GM12873 (cell line): ENCODE measurements around the gene TAF5L.

Experiments used
- TF ChIP-seq, protein P1 (sequence below): IDR thresholded peaks from 2 replicates; pipeline ENCODE4 v1.5.1; 2012; ENCODE audit warnings: low read depth, mild to moderate bottlenecking, moderate library complexity, low read length, control low read depth; ENCODE audit not compliant: insufficient read depth; ENCODE audit errors: missing control alignments

TAF5L gene

DNA sequence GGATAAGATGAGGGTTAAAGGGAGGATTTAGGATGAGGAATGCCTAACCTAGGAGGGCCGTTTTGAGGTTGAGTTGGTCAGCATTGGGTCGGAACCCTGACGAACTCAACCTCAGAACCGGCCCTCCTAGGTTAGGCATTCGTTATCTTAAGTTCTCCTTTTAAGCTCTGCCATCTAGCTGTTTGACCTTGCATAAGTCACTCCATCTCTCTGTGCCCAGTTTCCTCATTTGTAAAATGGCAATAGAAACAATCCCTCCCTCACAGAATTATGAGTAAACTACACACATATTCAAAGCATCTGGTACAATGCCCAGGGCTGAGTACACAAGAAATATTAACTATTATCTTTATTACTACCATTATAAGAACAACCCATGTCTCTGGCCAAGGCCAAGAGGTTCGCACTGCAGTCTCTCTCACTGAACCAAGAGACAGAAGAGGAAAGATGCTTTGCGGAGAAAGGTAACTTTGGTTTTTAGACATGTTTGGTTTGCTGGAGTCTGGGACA is 72.2 kb downstream of the TAF5L start:
- TF ChIP-seq, protein P1, sequence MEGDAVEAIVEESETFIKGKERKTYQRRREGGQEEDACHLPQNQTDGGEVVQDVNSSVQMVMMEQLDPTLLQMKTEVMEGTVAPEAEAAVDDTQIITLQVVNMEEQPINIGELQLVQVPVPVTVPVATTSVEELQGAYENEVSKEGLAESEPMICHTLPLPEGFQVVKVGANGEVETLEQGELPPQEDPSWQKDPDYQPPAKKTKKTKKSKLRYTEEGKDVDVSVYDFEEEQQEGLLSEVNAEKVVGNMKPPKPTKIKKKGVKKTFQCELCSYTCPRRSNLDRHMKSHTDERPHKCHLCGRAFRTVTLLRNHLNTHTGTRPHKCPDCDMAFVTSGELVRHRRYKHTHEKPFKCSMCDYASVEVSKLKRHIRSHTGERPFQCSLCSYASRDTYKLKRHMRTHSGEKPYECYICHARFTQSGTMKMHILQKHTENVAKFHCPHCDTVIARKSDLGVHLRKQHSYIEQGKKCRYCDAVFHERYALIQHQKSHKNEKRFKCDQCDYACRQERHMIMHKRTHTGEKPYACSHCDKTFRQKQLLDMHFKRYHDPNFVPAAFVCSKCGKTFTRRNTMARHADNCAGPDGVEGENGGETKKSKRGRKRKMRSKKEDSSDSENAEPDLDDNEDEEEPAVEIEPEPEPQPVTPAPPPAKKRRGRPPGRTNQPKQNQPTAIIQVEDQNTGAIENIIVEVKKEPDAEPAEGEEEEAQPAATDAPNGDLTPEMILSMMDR: no peak

DNA sequence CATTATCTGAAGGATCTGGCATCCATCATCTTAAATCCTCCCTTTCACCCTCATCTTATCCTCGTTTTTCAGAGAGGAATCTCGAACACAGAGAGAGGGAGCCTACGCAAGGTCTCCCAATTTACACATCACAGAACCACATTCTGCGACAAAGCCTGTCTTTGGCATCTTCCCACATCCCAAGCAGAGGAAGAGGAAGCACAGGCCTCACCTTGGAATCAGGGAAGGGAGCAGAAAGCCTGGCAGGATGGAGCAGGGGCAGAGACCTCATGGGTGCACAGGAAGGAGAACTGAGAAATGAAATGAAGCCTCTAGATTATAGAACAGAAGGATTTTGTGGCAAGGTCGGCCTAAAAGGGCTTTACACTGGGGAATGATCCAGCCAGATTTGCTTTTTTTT is 73.2 kb downstream of the TAF5L start:
- TF ChIP-seq, protein P1: no peak

DNA sequence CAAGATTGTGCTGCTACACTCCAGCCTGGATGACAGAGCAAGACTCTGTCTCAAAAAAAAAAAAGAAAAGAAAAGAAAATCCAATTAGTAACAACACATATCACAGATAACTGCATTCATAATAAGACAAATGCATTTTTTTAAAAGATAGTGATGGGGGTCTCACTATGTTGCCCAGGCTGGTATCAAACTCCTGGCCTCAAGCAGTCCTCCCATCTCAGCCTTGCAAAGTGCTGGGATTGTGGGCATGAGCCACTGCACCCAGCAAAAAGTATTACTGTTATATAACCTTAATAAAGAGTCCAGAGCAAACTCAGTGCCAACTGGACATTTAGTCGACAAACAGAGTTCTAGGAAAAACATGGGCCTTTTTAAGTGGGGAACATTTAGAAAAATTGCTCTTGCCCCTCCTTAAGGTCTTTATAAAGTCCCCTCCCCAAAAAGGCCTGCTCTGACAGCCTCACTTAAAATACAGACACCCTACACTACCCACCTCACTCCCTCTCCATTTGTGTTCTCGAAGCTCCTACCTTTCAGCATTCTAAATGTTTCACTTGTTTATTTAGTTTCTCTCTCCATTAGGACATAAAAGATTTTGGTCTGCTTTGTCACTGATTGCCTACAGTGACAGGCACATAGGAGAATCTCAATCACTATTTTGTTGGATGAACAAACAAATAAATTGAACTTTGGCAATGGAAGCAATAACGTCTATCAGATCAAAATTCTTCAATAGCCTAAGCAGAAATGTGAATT is 74.9 kb downstream of the TAF5L start:
- TF ChIP-seq, protein P1: no peak

DNA sequence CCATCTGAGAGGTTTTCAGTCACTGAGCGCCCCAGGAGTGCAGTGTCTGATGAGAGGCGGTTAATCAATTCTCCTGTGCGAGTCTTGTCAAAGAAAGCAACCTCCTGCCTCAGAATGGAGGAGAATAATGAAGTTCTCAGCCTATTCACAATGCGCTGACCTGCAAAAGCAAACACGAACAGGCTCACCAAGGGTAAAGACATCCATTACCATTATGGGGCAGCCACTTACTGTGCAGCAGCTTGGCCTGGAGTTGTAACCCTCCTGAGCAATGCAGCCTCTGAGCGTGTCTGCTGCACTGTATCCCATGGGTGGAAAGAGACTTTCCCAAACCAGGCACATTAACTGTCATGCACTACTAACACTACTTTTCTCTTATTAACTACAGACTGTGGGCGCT is 78.4 kb downstream of the TAF5L start:
- TF ChIP-seq, protein P1: no peak

DNA sequence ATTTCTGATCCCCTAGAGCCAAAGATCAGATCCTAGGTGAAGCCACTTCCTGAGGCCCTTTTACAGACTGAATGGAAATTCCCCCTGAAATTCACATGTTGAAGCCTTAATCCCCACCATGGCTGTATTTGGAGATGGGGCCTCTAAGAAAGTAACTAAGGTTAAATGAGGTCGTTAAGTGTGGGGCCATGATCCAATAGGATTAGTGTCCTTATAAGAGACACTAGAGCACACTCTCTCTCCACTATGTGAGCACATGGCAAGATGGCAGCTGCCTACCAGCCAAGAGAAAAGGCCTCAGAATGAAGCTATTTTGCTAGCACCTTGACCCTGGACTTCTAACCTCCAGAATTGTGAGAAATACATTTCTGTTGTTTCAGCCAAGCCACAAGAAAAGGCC is 81.3 kb downstream of the TAF5L start:
- TF ChIP-seq, protein P1: no peak
